ENCODE measurements around the gene GKN2. TPM values are rescaled to one million over a fixed set of nuclear protein-coding genes. Genes with fewer than 3 reads are reported as not detected.
A peak's percentile ranks its signal among the peaks of the same experiment; 100 is the strongest.

GKN2 gene
- total and polyA plus RNA-seq, 9 of the 15 experiments (the other 6 are each of a cell fraction or from before 2014, with no cell fraction given): not detected

GRCh38 chr2:68934021-68934420 is 18.7 kb downstream of the GKN2 start (continued):
- TF ChIP-seq, protein P1, sequence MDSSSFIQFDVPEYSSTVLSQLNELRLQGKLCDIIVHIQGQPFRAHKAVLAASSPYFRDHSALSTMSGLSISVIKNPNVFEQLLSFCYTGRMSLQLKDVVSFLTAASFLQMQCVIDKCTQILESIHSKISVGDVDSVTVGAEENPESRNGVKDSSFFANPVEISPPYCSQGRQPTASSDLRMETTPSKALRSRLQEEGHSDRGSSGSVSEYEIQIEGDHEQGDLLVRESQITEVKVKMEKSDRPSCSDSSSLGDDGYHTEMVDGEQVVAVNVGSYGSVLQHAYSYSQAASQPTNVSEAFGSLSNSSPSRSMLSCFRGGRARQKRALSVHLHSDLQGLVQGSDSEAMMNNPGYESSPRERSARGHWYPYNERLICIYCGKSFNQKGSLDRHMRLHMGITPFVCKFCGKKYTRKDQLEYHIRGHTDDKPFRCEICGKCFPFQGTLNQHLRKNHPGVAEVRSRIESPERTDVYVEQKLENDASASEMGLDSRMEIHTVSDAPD (CRISPR knock-in tag; IDR thresholded peaks at IDR 0.05): no peak

GRCh38 chr2:68932402-68932801 is 20.3 kb downstream of the GKN2 start:
- Histone ChIP-seq H3K4me2 (ENCODE audit: insufficient read depth, low read length) (no peak overlapping the region), H3K4me3 (no peak overlapping the region), H4K20me1 (replicated peaks; ENCODE audit: control insufficient read depth, insufficient read depth, low read length) (no peaks in the 10 kb centered on the region), H3K9ac (ENCODE audit: insufficient read depth in 1 of 2, low read depth in 2 of 2, low read length in 2 of 2) (no peak overlapping the region), H3K79me2 (ENCODE audit: control insufficient read depth, insufficient read depth, low read length) (no peaks in the 10 kb centered on the region), H3K27me3 (ENCODE audit: control insufficient read depth in 2 of 2, insufficient read depth in 2 of 2, low read length in 2 of 2) (peaks cover 5 to 42% of the 10 kb centered on the region in 2 experiments; a peak in 4 of 5 replicates), H3K4me1 (replicated peaks in 1 of 2; ENCODE audit: control insufficient read depth in 2 of 2, insufficient read depth in 2 of 2, low read length in 2 of 2) (no peaks in the 10 kb centered on the region), H2AFZ (ENCODE audit: low read depth, low read length) (no peak overlapping the region), H3K36me3 (ENCODE audit: control insufficient read depth, insufficient read depth, low read length) (no peaks in the 10 kb centered on the region), H3K9me1 (ENCODE audit: control insufficient read depth, insufficient read depth, low read length) (no peaks in the 10 kb centered on the region), H3K9me3 (replicated peaks; ENCODE audit: control insufficient read depth, insufficient read depth, low read depth, low read length) (no peaks in the 10 kb centered on the region), H3K27ac (ENCODE audit: extremely low read depth, low read depth, low read length) (no peak overlapping the region)
- DNase-seq (ENCODE audit: extremely low read depth in 1 of 4, low spot score in 3 of 4) (no peak), FAIRE-seq (no peak), ATAC-seq (peak; percentile 77)
- intact Hi-C loops (cut with micrococcal nuclease) (no loop called here), in situ Hi-C loops (cut with MboI) (no loop called here)
- POLR2A ChIA-PET: interaction anchor here (1.0 kb wide), 1 partner anchor 11 kb away, joined by 3 read pairs; no protein-coding TSS in a partner anchor
- CTCF ChIA-PET (ENCODE audit: low intra/inter-chr PET ratio): no interaction called here
- TF ChIP-seq TBL1XR1 (IDR thresholded peaks at IDR 0.05; ENCODE audit: low read length in 2 of 2) (no peak), SMARCE1 (IDR thresholded peaks at IDR 0.05) (no peak), ZNF398 (CRISPR knock-in tag; IDR thresholded peaks at IDR 0.05) (no peak), MCM7 (IDR thresholded peaks at IDR 0.05) (no peak), CUX1 (CRISPR knock-in tag; IDR thresholded peaks at IDR 0.05) (no peak), NELFE (IDR thresholded peaks at IDR 0.05; ENCODE audit: insufficient read depth, insufficient read length) (no peak)
- 2% methylated on average over 4 of the region's 4 CpGs for WGBS (ENCODE audit: insufficient coverage, low coverage, missing lambda C conversion rate)
- BruUV-seq (replicated peaks): no TSS peak

Data from K562 (cell line).